SH-SY5Y (cell line): ENCODE data around the gene PTPRD.

Experiments used
- GATA2 ChIP-seq: IDR thresholded peaks from 2 replicates; pipeline ENCODE4 v1.6.1; 2011; ENCODE audit warnings: mild to moderate bottlenecking, low read depth, low read length
- GATA3 ChIP-seq: IDR thresholded peaks from 2 replicates; pipeline ENCODE4 v1.6.1; 2011; ENCODE audit warnings: low read depth, mild to moderate bottlenecking, low read length, moderate library complexity

GRCh38 chr9:8871396-8871795, 1741.4 kb downstream of the PTPRD start:
- TF ChIP-seq GATA3, result no peak
- TF ChIP-seq GATA2, result no peak
